NK-92 treated with Interleukin-12 subunit alpha and Interleukin-12 subunit beta, amount 100 ng/mL, for 24 hours (cell line): Measurements from ENCODE around the gene PTPRN2.
"Not testable (repeated sequence)": the region's sequence is repeated elsewhere in the genome, so short reads cannot be mapped to it uniquely, and the experiment has no call there.

Experiments used
- DNase-seq: peaks from one replicate; lab custom pipeline; 2025; lab: John Stamatoyannopoulos, UW

Gene PTPRN2

DNA sequence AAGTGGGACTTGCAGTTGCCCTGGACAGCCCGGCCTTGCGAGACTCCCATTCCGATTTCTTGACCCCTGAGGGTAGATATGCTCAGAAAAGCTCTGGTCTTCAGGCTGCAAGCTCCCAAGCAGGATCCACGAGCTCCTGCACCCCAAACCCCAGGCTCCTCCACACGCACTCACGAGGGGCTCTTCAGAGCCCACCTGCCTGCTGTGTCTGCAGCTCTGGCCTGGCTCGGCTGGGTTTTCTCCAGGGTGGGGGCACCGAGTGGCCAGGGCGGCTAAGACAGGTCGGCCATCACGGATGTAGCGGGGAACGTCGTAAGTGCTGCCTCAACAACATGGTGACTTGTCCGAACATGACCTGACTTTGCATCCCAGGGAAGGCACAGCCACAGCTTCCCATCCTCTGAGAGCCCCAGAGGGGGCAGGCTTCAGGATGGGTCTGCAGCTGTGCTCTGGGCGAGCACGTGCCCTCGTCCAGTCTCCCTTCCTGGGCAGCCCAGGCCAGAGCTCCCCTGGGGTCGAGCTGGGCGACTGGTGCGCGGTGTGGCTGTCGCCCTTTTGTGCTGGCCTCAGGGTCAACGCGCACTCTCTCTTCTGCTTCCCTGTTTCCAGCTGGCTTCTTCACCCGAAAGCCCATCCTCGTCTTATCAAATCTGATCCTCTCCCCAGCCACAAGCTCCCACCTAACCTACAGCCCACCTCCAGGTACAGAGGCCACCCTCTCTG lies 835.5 kb downstream of the PTPRN2 start:
- no peak for DNase-seq

GRCh38 chr7:157751406-157751805 lies 836.2 kb downstream of the PTPRN2 start:
- no peak for DNase-seq

DNA sequence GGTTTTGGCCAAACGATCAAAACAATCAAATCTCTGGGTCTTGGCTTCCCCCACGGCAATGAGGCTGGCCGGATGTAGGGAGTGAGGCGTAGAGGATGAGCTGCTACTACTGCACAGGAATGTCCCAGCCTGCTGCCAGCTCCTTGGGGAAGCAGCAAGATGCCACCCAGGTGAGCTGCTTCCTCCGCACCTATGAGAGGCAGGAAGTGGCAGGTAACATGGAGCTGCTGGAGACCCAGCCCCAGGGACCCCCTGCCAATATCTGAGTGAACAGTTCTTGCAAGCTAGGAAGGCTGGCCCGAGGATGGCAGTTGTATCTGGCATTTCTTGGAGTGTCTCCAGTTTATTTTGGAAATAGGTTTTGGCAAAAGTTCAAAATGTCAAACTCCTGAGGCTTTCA lies 837.3 kb downstream of the PTPRN2 start:
- no peak for DNase-seq

- DNase-seq, result no peak
These were observed 841.6 kb downstream of the PTPRN2 start for GRCh38 chr7:157745721-157746709.

- DNase-seq, result no peak
These were observed 842.6 kb downstream of the PTPRN2 start for GRCh38 chr7:157744786-157745601.

GRCh38 chr7:157743781-157744525 lies 843.7 kb downstream of the PTPRN2 start:
- no peak for DNase-seq

DNA sequence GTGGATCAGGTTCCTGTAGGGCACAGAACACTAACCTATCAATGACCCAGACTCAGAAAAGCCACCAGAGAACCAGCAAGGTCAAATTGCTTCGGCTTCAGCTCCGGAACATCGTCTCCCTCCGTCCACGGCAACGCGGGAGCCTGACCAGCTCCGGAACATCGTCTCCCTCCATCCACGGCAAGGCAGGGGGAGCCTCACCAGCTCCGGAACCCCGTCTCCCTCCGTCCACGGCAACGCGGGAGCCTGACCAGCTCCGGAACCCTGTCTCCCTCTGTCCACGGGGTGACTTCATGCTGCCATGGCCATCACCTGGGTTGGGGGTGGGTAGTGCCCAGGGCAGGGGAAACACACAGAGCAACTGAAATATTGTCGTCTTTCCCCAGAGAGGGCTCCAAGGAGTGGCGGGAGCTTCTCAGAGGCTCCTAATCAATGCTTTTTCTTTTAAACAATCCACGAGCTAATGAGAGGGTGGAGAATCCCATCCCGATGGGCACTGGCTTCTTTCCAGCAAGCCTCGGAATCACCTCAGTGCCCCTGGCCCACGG lies 847.3 kb downstream of the PTPRN2 start:
- no peak for DNase-seq

- no peak for DNase-seq
These were observed 848.0 kb downstream of the PTPRN2 start for GRCh38 chr7:157739650-157740049.

GRCh38 chr7:157739031-157739430 lies 848.6 kb downstream of the PTPRN2 start:
- no peak for DNase-seq

GRCh38 chr7:157738066-157738460 lies 849.6 kb downstream of the PTPRN2 start:
- DNase-seq, result no peak

DNA sequence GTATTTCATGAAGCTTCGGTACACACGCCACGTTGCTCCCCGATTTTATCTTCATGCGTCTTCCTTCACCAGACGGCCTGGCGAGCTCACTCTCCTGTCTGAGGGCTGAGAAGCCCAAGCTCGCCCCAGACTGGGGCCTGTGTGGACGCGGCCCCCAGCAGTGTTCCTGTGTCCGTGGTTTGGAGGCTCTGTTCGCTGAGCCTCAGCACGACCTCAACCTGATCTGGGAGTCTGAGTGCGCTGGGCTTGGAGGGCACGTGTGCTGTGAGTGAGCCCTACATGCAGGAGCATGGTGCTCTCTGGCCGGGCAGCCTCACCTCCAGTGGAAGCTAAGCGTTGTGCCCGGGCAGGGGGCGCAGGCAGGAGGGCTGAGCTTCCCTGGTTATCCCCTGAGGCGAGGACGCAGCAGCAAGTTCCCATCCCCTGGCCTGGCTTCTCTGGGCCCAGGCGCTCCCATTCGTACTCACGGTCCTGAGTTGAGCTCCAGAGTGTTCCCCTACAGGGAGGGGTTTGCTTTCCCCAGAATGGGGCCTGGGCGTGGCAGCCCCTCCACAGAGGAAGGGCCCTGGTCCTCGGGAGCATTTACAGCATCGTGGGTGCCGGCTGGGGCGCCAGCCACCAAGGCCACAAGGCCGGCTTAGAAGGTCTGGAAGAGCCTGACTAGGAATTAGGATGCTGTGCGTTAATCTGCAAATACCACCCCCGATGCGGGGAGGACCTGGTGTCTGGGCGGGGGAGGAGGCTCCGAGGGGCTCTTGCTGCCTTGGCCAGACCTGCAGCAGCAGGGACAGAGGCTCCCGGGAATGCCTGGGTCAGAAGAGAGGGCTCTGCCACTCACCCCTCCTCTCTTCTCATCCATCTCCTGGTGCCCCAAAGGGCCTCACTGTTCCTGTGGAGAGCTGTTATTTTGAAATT lies 850.2 kb downstream of the PTPRN2 start:
- no peak for DNase-seq

- no peak for DNase-seq
These were observed 851.3 kb downstream of the PTPRN2 start for GRCh38 chr7:157736341-157736740.

DNA sequence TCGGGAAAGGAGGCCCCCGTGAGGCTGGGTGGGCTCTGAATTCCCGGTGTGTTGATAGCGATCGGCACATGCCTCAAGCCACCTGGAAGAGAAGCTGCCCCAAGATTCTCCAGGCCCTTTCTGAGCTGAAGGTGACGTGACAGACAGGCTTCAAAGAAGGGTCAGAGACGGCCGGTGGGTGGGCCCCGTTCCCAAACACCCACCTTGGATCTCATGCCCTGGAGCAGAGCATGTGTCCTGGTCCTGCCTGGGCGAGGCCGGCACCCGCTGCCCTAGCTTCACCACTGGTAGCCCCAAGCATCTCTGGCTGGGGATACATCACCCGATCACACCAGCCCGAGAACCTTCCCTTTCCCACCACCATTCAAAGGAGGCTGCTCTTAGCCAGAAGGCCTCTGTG lies 851.8 kb downstream of the PTPRN2 start:
- DNase-seq, result no peak

- no peak for DNase-seq
These were observed 852.7 kb downstream of the PTPRN2 start for GRCh38 chr7:157734676-157735640.

- not testable (repeated sequence) for DNase-seq
These were observed 853.7 kb downstream of the PTPRN2 start for GRCh38 chr7:157733760-157734395.

DNA sequence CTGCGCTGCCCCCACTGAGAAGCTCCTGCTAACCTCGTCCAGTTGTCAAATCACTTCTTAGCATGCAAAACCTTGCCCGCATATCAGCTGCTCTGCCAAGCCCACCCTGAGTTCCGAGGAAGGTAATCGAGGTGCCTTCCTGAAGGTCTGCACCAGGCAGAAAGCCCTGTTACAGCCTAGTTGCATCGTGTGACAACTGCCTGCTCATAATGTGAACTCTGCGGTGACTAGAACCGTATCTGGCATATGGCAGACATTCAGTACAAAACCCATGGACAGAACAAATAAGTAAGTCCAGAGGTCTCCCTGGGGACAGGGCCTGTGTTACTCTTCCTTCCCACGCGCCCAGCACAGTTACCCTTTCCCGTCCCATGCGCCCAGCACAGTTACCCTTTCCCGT lies 856.5 kb downstream of the PTPRN2 start:
- no peak for DNase-seq

DNA sequence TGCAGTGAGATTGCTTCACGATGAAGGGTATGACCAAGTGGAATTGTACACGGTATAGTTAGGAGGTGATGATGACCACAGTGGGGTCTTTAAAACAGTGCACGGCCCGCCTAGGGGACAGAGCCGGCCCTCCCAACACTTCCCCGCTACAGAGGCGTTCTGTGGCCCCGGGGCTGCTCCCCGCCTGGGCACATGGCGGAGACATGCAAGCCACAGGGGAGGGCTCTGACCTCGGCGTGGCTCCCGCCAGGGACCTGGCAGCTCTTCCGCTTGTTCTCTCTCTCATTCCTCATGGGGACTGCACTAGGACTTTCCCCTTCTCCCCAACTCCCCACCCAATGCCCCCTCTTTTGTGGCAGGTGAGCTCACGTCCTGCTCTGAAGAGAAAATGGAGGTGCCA lies 857.0 kb downstream of the PTPRN2 start:
- no peak for DNase-seq

DNA sequence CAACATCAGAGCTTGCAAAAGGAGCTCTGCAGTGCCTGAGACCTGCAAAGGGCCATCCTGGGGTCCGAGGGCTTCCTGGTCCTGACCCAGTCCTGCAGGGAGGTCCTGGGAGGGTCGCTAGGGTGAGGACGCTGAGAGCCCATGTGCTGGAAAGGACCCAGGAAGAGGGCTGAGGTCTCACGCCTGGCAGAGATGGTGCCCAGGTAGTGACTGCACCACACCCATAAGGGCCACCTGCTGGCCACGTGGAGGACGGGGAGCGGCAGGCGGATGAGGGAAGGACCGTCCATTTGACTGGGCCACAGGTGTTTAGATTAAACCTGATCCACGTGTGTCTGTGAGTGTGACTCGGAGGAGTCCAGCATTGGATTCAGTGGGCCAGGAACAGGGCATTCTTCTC lies 858.1 kb downstream of the PTPRN2 start:
- DNase-seq, result no peak
